Measurements from ENCODE around the gene VTI1A. TPM values are rescaled to one million over a fixed set of nuclear protein-coding genes. Genes with fewer than 3 reads are reported as not detected.

Gene VTI1A
- total and polyA plus RNA-seq, 2 of the 8 experiments (the other 6 are each of a cell fraction or from before 2014, with no cell fraction given): 6.0 to 20.0 TPM

GRCh38 chr10:112732277-112732921 lies 285.4 kb downstream of the VTI1A start (continued):
- no peak for TF ChIP-seq CHD7 (IDR thresholded peaks at IDR 0.05; ENCODE audit: insufficient replicate concordance, low read length)
- TF ChIP-seq KDM5A (IDR thresholded peaks at IDR 0.05; ENCODE audit: low read length): no peak
- TF ChIP-seq CBX5 (IDR thresholded peaks at IDR 0.05; ENCODE audit: low read depth, low read length): no peak
